HT1080 (cell line): ENCODE results near the gene LSM7. TPM values are rescaled to one million over a fixed set of nuclear protein-coding genes. Genes with fewer than 3 reads are reported as not detected.

ENCODE experiments used
- DNase-seq: peaks from one replicate; pipeline ENCODE4 v3.0.0-alpha.2; 2015; ENCODE audit warnings: low read depth
- polyA plus RNA-seq, 2 experiments: library from polyadenylated mRNA; depleted of rRNA; stranded (reverse); fragments of >200 nt; gene quantifications; 2 replicates each; pipeline ENCODE4 v1.2.3, GENCODE V29; 2015
- total RNA-seq: library from RNA; depleted of rRNA; stranded (reverse); fragments of >200 nt; shearing (Covaris generic); gene quantifications from 2 replicates; pipeline ENCODE4 v1.2.3, GENCODE V29; 2014; rRNA removed

LSM7 gene
- total RNA-seq, result 280 and 379 TPM in 2 replicates
- polyA plus RNA-seq (2015; cell fraction: cytosol; rRNA removed), result 180 and 315 TPM in 2 replicates
- polyA plus RNA-seq (2015; cell fraction: nucleus; rRNA removed), result 131 and 180 TPM in 2 replicates

DNA sequence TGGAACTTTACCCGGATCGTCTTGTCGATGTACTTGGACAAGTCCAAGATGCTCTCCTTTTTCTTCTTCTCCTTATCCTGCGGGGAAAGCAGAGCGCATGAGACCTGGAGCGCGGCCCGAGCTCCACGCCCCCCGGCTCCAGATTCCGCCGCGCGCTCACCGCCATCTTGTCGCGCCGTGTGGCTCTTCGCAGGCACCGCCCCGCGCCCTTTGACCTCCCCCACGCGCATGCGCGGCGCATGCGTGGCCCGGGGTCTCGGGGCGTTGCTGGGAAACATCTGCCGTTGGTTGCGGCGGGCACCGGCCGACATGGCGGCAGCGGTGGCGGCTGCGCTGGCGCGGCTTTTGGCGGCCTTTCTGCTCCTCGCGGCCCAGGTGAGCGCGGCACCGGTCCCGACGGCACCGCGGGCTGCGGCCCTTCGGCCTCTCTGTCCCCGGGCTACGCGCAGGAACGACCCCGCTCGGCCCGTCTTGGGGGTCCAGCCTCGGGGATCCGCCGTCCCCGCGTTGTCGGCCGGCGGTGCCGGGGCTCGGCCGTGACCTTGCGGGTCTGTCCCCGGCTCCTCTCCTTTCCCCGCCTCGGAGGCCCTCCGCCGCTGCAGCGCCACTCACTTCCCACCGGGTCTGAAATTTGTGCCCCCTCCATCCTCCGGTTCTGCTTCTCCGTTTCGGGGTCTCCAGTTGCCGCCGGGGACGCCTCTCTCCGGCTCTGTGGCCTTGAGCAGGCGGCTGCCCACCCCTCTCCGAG is at the start of gene LSM7, which contains the start of gene SPPL2B:
Gene LSM7, minus strand, starts transcription at position 186 of the 748 bp plus-strand sequence. Its CDS starts 20 bp downstream, at position 166.
Gene SPPL2B, plus strand, starts transcription at position 284 of the 748 bp plus-strand sequence. Its CDS starts 26 bp downstream, at position 310.
- DNase-seq, result peak; percentile 79

GRCh38 chr19:2376784-2377519 is 48.6 kb upstream of the LSM7 start:
- no peak for DNase-seq

DNA sequence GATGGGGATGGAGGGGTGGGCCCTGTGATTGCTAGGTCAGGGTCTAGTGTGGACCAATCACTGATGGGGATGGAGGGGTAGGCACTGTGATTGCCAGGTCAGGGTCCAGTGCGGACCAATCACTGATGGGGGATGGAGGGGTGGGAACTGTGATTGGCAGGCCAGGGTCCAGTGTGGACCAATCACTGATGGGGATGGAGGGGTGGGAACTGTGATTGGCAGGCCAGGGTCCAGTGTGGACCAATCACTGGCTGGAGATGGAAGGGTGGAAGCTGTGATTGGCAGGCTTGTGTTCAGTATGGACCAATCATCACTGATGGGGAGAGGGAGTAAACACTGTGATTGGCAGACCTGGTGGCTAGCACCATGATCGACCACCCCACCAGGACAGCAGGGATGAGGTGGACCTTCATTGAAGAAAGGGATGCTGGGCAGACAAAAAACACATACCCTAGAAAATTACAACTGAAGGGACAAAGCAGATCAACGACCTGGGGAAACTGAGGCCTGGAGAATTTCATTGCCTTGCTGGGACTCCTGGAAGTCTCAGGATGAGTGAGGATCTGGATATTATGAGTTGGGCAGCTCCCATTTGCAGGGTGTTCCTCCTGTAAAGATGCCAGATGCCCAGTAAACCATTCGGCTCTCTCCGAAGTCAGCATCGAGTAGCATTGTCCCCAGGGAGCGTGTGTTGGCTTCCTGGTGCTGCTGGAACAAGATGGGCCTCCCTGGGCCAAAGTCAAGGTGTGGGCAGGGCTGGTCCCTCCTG is 47.2 kb upstream of the LSM7 start:
- DNase-seq, result no peak

DNA sequence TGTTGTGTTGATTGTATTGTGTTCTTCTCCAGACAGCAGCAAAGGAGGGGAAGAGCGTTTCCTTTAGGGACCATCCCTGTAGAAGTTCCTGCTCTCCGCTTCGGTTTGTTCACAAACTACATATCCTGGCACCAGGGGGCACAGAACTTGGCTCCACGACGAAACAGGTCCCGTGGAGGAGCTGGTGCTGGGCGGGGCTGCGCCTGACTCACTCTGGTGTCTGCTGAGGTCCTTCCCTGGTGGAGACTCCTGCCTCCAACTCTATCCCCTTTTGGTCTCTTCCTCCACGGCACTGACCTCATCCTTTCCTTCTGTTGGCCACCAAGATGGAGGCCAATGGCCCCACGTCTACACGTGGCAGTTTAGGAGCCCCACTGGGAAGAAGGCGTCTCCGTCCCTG is 46.4 kb upstream of the LSM7 start:
- DNase-seq, result peak; percentile 34

GRCh38 chr19:2372076-2372612 is 43.8 kb upstream of the LSM7 start:
- DNase-seq, result no peak

DNA sequence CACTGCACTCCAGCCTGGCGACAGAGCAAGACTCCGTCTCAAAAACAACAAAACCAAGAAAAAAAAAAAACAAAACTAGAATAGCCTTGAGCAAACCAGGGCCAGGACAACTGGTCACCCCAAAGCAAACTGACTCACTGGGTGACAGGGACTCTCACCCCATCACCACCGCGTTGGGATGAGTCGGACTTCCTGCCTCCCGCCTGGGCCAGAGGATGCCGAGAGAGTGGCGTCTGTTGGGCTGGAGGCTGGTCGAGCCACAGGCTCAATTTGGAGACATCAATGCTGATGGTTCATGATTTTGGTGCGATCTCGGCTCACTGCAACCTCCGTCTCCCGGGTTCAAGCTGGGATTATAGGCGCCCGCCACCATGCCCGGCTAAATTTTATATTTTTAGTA is 43.3 kb upstream of the LSM7 start:
- DNase-seq, result peak; percentile 51

GRCh38 chr19:2365201-2365970 is 37.0 kb upstream of the LSM7 start:
- DNase-seq, result no peak

GRCh38 chr19:2363419-2363818 is 35.0 kb upstream of the LSM7 start:
- DNase-seq, result no peak

DNA sequence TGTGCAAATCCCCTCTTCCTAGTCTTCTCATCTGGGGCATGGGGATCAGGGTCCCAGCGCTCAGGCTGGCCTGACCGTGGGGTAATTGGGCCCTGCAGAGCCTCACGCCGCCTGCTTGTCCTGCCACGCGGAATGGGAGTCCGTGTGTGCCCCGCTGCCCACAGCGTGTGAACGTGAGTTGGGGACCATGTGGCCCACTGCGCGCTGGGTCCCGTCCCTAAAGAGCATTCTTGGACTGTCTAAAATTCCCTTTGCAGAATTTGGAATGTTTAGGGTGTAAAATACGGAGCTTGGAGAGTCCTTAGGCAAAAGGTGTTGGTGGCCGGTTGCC is 34.5 kb upstream of the LSM7 start:
- DNase-seq, result no peak

DNA sequence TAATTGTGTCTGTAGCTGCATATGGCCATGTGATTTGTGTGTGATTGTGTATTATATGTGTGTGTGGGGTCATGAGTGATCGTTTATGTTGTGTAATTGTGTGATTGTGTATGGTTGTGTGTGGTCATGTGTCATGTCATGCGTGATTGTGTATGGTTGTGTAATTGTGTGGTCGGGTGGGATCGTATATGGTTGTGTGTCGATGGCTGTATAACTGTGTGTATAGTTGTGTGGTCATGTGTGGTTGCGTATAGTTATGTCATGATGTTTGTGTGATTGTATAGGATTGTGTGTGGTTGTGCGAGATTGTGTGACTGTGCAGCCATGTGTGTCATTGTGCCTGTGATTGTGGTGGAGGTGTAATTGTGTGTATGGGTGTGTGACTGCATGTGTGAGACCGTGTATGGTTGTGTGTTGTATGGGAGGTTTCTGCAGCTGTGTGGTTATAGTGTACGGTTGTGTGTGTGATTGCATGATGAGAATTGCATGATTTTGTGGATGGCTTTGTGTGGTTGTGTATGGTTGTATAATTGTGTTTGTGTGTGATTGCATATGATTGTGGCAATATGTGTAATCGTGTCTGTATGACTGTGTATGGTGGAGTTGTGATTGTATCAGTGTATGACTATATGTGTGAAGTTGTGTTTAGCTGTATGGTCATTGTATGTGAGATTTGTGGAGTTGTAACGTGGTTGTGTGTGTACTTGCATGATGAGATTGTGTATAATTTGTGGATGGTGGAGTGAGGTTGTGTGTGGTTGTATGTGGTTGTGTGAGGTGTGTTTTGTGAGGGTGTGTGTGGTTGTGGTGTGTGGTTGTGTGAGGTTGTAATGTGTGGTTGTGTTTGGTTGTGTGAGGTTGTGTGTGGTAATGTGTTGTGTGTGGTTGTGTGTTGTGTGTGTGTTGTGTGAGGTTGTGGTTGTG is 33.9 kb upstream of the LSM7 start:
- no peak for DNase-seq

DNA sequence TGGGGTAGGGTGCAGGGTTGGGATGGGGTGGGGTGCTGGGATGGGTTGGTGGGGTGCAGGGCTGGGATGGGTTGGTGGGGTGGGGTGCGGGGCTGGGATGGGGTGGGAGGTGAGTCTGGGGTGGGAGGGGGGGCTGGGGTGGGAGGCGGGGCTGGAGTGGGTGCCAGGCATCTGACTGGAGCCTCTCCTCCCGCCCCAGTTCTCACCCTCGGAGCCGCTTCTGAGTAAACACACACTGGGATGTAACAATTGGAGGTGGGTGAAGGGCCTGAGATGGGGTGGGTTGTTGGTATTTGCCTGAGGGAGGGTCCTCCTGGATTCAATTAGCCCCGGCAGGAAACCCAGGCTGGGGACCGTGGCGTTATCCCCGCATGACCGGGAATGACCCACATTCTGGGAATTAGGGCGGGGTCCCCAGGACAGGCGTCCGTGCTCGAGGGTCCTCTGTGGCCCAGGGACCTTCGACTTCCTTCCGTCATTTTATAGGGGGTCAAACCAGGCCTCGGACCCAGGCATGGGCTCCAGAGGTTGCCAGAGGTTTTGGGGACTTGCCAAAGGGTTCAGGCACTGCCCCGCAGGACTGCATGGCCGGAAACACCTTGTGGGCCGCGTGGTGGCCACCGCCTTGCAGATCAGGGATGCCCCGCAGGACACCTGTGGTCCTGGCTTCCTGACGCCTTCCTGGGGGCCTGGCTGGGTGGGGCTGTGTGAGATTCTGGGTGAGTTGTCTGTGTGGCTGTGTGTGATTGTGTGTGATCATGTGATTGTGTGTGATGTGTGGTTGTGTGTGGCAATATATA is 33.1 kb upstream of the LSM7 start:
- DNase-seq, result no peak

DNA sequence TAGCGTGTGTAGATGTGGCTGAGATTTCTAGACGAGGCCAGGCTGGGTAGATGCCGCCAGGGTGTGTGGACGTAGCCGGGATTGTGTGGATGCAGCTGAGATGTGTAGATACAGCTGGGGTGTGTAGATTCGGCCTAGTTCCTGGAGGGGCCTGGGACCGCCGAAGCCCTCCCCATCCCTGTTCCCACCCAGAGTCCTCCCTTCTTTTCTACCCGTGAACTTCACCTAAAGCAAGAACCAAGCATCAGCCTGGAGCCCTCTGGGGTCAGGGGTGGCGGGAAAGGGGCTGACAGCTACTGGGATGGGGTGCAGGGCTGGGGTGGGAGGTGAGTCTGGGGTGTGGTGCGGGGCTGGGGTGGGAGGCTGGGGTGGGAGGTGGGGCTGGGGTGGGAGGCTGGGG is 32.4 kb upstream of the LSM7 start:
- DNase-seq, result no peak

- no peak for DNase-seq
Measured at GRCh38 chr19:2359992-2360685, 31.8 kb upstream of the LSM7 start, which contains the start of gene TMPRSS9. Gene TMPRSS9 (plus strand): TSS chr19:2360265. CDS start chr19:2389786, 29,521 bp downstream.

GRCh38 chr19:2358548-2359173 is 30.3 kb upstream of the LSM7 start:
- no peak for DNase-seq

- DNase-seq, result no peak
Measured at GRCh38 chr19:2357279-2358206, 29.2 kb upstream of the LSM7 start.

DNA sequence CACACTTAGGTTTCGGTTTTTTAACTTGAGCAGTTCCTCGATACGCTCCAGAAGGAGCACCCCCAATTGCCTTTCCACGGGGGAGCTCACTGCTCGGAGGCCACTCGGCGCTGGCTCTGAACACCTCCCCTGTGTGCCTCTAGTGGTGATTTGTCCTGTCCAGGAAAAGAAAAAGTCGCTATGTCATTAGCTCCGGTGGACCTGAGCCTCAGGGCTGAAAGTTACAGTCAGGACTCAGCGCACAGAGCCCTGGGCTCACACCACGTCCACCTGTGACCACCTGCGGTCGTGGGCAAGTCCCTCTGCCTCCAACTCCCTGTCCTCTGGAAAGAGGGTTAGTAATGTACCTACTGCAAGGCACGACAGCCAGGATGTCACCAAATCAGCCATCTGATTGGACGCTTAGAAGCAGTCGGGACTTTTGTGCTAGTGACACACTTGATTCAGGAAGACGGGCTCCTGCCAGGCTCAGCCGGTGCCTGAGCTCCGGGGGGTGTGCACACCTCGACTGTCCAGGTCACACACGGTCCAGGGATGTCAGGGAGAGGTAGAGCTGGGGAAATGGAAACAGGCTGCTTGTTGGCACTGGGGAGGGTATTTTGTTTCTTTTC is 27.8 kb upstream of the LSM7 start:
- no peak for DNase-seq
